Measurements from ENCODE around the gene CYSTM1.

The CYSTM1 gene

DNA sequence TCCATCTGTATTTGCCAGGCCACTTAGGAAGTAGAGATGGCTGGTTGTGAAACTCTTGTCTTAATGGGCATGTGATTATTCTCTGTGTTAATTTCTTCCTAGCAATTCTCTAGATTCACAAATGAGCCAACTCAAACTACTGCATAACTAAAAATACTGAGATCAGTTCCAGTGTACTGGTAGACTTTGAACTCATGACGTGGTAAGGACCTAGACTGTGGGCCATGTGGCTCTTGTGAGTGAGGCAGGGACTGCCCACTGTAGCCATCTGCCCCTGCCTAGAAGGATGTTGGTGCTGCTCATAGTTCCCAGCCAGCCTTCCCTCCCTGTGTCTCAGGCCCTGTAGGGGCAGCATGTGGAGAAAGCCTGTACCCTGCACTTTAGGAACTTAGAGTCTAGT lies 47.4 kb downstream of the CYSTM1 start:
- no peaks in the 10 kb centered on the region for H3K36me3 ChIP-seq (ENCODE audit: control insufficient read depth in 2 of 2, insufficient read depth in 2 of 2, low read length in 2 of 2)
- no peaks in the 10 kb centered on the region for H3K9me3 ChIP-seq (ENCODE audit: control insufficient read depth in 2 of 2, low read length in 2 of 2)
- no peak overlapping the region for H3K9ac ChIP-seq (ENCODE audit: low read length in 2 of 2)
- H3K27ac ChIP-seq (ENCODE audit: low read length) = no peak overlapping the region
- no peaks in the 10 kb centered on the region for H3K27me3 ChIP-seq (ENCODE audit: control insufficient read depth in 1 of 2, insufficient read depth in 2 of 2, low read length in 2 of 2)
- H3K4me1 ChIP-seq (ENCODE audit: control insufficient read depth, insufficient read depth, low read length) = peaks cover 56% of the 10 kb centered on the region
- H3K4me3 ChIP-seq (ENCODE audit: low read length in 2 of 2) = no peak overlapping the region

GRCh38 chr5:140223567-140223966 lies 48.6 kb downstream of the CYSTM1 start:
- Histone ChIP-seq H3K4me1 (ENCODE audit: control insufficient read depth, insufficient read depth, low read length) (peaks cover 52% of the 10 kb centered on the region), H3K27ac (ENCODE audit: low read length) (no peak overlapping the region)

DNA sequence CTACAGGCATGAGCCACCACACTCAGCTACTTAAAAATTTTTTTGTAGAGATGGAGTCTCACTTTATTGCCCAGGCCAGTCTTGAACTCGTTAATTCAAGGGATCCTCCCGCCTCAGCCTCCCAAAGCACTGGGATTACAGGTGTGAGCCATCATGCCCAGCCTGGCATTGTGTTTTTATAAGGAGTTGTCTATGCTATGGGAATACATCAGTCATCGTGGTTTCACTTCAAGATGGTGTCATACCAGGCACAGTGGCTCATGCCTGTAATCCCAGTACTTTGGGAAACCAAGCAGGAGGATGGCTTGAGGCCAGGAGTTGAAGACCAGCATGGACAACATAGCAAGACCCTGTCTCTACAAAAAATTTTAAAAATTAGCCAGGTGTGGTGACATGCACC lies 49.7 kb downstream of the CYSTM1 start:
- no peak overlapping the region for H3K4me3 ChIP-seq (ENCODE audit: low read length in 2 of 2)
- H3K27me3 ChIP-seq (ENCODE audit: control insufficient read depth in 1 of 2, insufficient read depth in 2 of 2, low read length in 2 of 2) = no peaks in the 10 kb centered on the region
- peaks cover 42% of the 10 kb centered on the region for H3K4me1 ChIP-seq (ENCODE audit: control insufficient read depth, insufficient read depth, low read length)
- H3K9ac ChIP-seq (ENCODE audit: low read length in 2 of 2) = no peak overlapping the region
- no peaks in the 10 kb centered on the region for H3K9me3 ChIP-seq (ENCODE audit: control insufficient read depth in 2 of 2, low read length in 2 of 2)
- H3K36me3 ChIP-seq (ENCODE audit: control insufficient read depth in 2 of 2, insufficient read depth in 2 of 2, low read length in 2 of 2) = no peaks in the 10 kb centered on the region
- no peak overlapping the region for H3K27ac ChIP-seq (ENCODE audit: low read length)

More at GRCh38 chr5:140223567-140223966, 48.6 kb downstream of the CYSTM1 start:
- Histone ChIP-seq H3K4me3 (ENCODE audit: low read length in 2 of 2) (no peak overlapping the region), H3K27me3 (ENCODE audit: control insufficient read depth in 1 of 2, insufficient read depth in 2 of 2, low read length in 2 of 2) (no peaks in the 10 kb centered on the region), H3K36me3 (ENCODE audit: control insufficient read depth in 2 of 2, insufficient read depth in 2 of 2, low read length in 2 of 2) (no peaks in the 10 kb centered on the region), H3K9me3 (ENCODE audit: control insufficient read depth in 2 of 2, low read length in 2 of 2) (no peaks in the 10 kb centered on the region), H3K9ac (ENCODE audit: low read length in 2 of 2) (no peak overlapping the region)

- Histone ChIP-seq H3K4me1 (ENCODE audit: control insufficient read depth, insufficient read depth, low read length) (peaks cover 35% of the 10 kb centered on the region), H3K36me3 (ENCODE audit: control insufficient read depth in 2 of 2, insufficient read depth in 2 of 2, low read length in 2 of 2) (no peaks in the 10 kb centered on the region), H3K9me3 (ENCODE audit: control insufficient read depth in 2 of 2, low read length in 2 of 2) (no peaks in the 10 kb centered on the region), H3K27me3 (ENCODE audit: control insufficient read depth in 1 of 2, insufficient read depth in 2 of 2, low read length in 2 of 2) (no peaks in the 10 kb centered on the region), H3K27ac (ENCODE audit: low read length) (no peak overlapping the region), H3K4me3 (ENCODE audit: low read length in 2 of 2) (no peak overlapping the region), H3K9ac (ENCODE audit: low read length in 2 of 2) (no peak overlapping the region)
Measured at GRCh38 chr5:140225396-140225795, 50.4 kb downstream of the CYSTM1 start.

GRCh38 chr5:140227046-140227445 lies 52.1 kb downstream of the CYSTM1 start:
- peaks cover 25% of the 10 kb centered on the region for H3K4me1 ChIP-seq (ENCODE audit: control insufficient read depth, insufficient read depth, low read length)
- no peak overlapping the region for H3K9ac ChIP-seq (ENCODE audit: low read length in 2 of 2)
- H3K36me3 ChIP-seq (ENCODE audit: control insufficient read depth in 2 of 2, insufficient read depth in 2 of 2, low read length in 2 of 2) = no peaks in the 10 kb centered on the region

GRCh38 chr5:140228364-140228837 lies 53.4 kb downstream of the CYSTM1 start:
- no peak overlapping the region for H3K9ac ChIP-seq (ENCODE audit: low read length in 2 of 2)
- no peaks in the 10 kb centered on the region for H3K36me3 ChIP-seq (ENCODE audit: control insufficient read depth in 2 of 2, insufficient read depth in 2 of 2, low read length in 2 of 2)
- no peaks in the 10 kb centered on the region for H3K27me3 ChIP-seq (ENCODE audit: control insufficient read depth in 1 of 2, insufficient read depth in 2 of 2, low read length in 2 of 2)
- no peaks in the 10 kb centered on the region for H3K9me3 ChIP-seq (ENCODE audit: control insufficient read depth in 2 of 2, low read length in 2 of 2)
- H3K4me3 ChIP-seq (ENCODE audit: low read length in 2 of 2) = no peak overlapping the region
- peaks cover 12% of the 10 kb centered on the region for H3K4me1 ChIP-seq (ENCODE audit: control insufficient read depth, insufficient read depth, low read length)
- no peak overlapping the region for H3K27ac ChIP-seq (ENCODE audit: low read length)

More at GRCh38 chr5:140227046-140227445, 52.1 kb downstream of the CYSTM1 start:
- H3K27ac ChIP-seq (ENCODE audit: low read length) = no peak overlapping the region
- no peaks in the 10 kb centered on the region for H3K27me3 ChIP-seq (ENCODE audit: control insufficient read depth in 1 of 2, insufficient read depth in 2 of 2, low read length in 2 of 2)
- no peaks in the 10 kb centered on the region for H3K9me3 ChIP-seq (ENCODE audit: control insufficient read depth in 2 of 2, low read length in 2 of 2)
- H3K4me3 ChIP-seq (ENCODE audit: low read length in 2 of 2) = no peak overlapping the region

DNA sequence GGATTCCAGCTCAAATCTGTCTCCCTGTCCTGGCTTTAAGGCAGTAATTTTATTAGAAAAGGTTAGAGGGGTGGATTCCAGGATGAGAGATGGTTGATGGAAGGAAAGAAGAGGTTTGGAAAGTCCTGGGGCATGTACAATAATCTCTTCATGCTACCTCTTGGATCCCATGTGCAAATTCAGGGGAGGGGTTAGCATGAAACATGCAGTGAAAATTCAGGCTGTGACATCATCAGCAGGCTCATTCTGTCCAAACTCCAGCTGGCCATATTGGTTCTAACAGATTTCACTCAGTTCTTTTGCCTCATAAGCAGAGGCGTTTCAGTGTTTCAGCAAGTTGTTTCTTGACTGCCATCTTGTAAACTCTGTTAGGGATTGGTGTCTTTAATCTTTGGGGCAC lies 55.4 kb downstream of the CYSTM1 start:
- Histone ChIP-seq H3K36me3 (ENCODE audit: control insufficient read depth in 2 of 2, insufficient read depth in 2 of 2, low read length in 2 of 2) (no peaks in the 10 kb centered on the region), H3K9ac (ENCODE audit: low read length in 2 of 2) (no peak overlapping the region), H3K4me3 (ENCODE audit: low read length in 2 of 2) (no peak overlapping the region), H3K27me3 (ENCODE audit: control insufficient read depth in 1 of 2, insufficient read depth in 2 of 2, low read length in 2 of 2) (no peaks in the 10 kb centered on the region), H3K27ac (ENCODE audit: low read length) (no peak overlapping the region), H3K9me3 (ENCODE audit: control insufficient read depth in 2 of 2, low read length in 2 of 2) (no peaks in the 10 kb centered on the region), H3K4me1 (ENCODE audit: control insufficient read depth, insufficient read depth, low read length) (peaks cover 4% of the 10 kb centered on the region)

DNA sequence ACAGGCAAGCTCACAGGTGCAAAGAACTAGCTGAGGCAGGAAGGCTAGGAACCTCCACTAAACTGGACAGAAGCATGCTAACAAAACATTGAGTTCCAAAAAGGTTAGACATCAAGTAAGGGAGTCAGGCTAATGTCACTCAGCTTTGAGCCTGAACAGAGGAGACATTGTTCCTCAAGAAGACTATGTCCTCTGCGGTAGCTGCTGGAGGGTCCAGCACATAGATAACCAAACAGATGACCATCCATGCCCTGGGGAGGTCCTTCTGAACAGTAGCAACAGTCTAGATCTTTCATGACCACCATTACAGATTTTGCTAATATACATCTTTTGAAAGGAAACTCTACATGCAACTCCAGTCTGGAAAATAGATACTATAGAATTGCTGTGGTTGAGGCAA lies 57.7 kb downstream of the CYSTM1 start:
- no peaks in the 10 kb centered on the region for H3K9me3 ChIP-seq (ENCODE audit: control insufficient read depth in 2 of 2, low read length in 2 of 2)
- H3K9ac ChIP-seq (ENCODE audit: low read length in 2 of 2) = no peak overlapping the region
- H3K27me3 ChIP-seq (ENCODE audit: control insufficient read depth in 1 of 2, insufficient read depth in 2 of 2, low read length in 2 of 2) = no peaks in the 10 kb centered on the region
- H3K27ac ChIP-seq (ENCODE audit: low read length) = no peak overlapping the region
- no peaks in the 10 kb centered on the region for H3K36me3 ChIP-seq (ENCODE audit: control insufficient read depth in 2 of 2, insufficient read depth in 2 of 2, low read length in 2 of 2)
- H3K4me3 ChIP-seq (ENCODE audit: low read length in 2 of 2) = no peak overlapping the region
- peaks cover 12% of the 10 kb centered on the region for H3K4me1 ChIP-seq (ENCODE audit: control insufficient read depth, insufficient read depth, low read length)

- no peaks in the 10 kb centered on the region for H3K27me3 ChIP-seq (ENCODE audit: control insufficient read depth in 1 of 2, insufficient read depth in 2 of 2, low read length in 2 of 2)
- no peaks in the 10 kb centered on the region for H3K9me3 ChIP-seq (ENCODE audit: control insufficient read depth in 2 of 2, low read length in 2 of 2)
- H3K4me1 ChIP-seq (ENCODE audit: control insufficient read depth, insufficient read depth, low read length) = peaks cover 22% of the 10 kb centered on the region
- no peak overlapping the region for H3K9ac ChIP-seq (ENCODE audit: low read length in 2 of 2)
- H3K4me3 ChIP-seq (ENCODE audit: low read length in 2 of 2) = no peak overlapping the region
- H3K36me3 ChIP-seq (ENCODE audit: control insufficient read depth in 2 of 2, insufficient read depth in 2 of 2, low read length in 2 of 2) = no peaks in the 10 kb centered on the region
- H3K27ac ChIP-seq (ENCODE audit: low read length) = no peak overlapping the region
Measured at GRCh38 chr5:140234377-140234989, 59.5 kb downstream of the CYSTM1 start.

- no peak overlapping the region for H3K27ac ChIP-seq (ENCODE audit: low read length)
Measured at GRCh38 chr5:140235791-140236551, 61.0 kb downstream of the CYSTM1 start.

More at GRCh38 chr5:140235791-140236551, 61.0 kb downstream of the CYSTM1 start:
- Histone ChIP-seq H3K9ac (ENCODE audit: low read length in 2 of 2) (no peak overlapping the region), H3K27me3 (ENCODE audit: control insufficient read depth in 1 of 2, insufficient read depth in 2 of 2, low read length in 2 of 2) (no peaks in the 10 kb centered on the region), H3K4me3 (ENCODE audit: low read length in 2 of 2) (no peak overlapping the region), H3K4me1 (ENCODE audit: control insufficient read depth, insufficient read depth, low read length) (peaks cover 37% of the 10 kb centered on the region), H3K9me3 (ENCODE audit: control insufficient read depth in 2 of 2, low read length in 2 of 2) (no peaks in the 10 kb centered on the region), H3K36me3 (ENCODE audit: control insufficient read depth in 2 of 2, insufficient read depth in 2 of 2, low read length in 2 of 2) (no peaks in the 10 kb centered on the region)
